SK-N-MC (cell line): ENCODE measurements around the gene ZNF330.

Experiments
- EZH2 ChIP-seq: fragments of 200-600 bp; sonication (generic); IDR thresholded peaks from one replicate; pipeline ENCODE4 v1.6.1; 2017; ENCODE audit warnings: antibody characterized with exemption
- POLR2AphosphoS5 ChIP-seq: IDR thresholded peaks from 2 replicates; pipeline ENCODE4 v1.6.1; 2012; ENCODE audit warnings: mild to moderate bottlenecking, low read depth, low read length, borderline replicate concordance

- TF ChIP-seq POLR2AphosphoS5, result no peak
- TF ChIP-seq EZH2, result no peak
These were observed 7.1 kb upstream of the ZNF330 start for GRCh38 chr4:141213550-141213991.
